ENCODE measurements around the gene SERPINA5.

GRCh38 chr14:94586635-94587034 lies 5.4 kb downstream of the SERPINA5 start:
- TF ChIP-seq, protein P1, sequence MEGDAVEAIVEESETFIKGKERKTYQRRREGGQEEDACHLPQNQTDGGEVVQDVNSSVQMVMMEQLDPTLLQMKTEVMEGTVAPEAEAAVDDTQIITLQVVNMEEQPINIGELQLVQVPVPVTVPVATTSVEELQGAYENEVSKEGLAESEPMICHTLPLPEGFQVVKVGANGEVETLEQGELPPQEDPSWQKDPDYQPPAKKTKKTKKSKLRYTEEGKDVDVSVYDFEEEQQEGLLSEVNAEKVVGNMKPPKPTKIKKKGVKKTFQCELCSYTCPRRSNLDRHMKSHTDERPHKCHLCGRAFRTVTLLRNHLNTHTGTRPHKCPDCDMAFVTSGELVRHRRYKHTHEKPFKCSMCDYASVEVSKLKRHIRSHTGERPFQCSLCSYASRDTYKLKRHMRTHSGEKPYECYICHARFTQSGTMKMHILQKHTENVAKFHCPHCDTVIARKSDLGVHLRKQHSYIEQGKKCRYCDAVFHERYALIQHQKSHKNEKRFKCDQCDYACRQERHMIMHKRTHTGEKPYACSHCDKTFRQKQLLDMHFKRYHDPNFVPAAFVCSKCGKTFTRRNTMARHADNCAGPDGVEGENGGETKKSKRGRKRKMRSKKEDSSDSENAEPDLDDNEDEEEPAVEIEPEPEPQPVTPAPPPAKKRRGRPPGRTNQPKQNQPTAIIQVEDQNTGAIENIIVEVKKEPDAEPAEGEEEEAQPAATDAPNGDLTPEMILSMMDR (IDR thresholded peaks at IDR 0.05): no peak
- TF ChIP-seq EP300 (IDR thresholded peaks at IDR 0.05): no peak

Measured in gastroesophageal sphincter (tissue), 3 donors.